Activated naive CD4-positive, alpha-beta T cell treated with anti-CD3 and anti-CD28 coated beads, Interleukin-2, amount 50 U/mL, for 24 hours (primary cell): ENCODE results near the gene TNS4.

Source experiments
- H3K27ac Mint-ChIP-seq: one replicate; pipeline ENCODE4 v1.8.0; 2021; ENCODE audit warnings: mild to moderate bottlenecking, mixed read lengths
- H3K27me3 Mint-ChIP-seq: one replicate; pipeline ENCODE4 v1.8.0; 2021; ENCODE audit warnings: mixed read lengths
- H3K36me3 Mint-ChIP-seq: one replicate; pipeline ENCODE4 v1.8.0; 2021; ENCODE audit warnings: mixed read lengths
- H3K4me1 Mint-ChIP-seq: one replicate; pipeline ENCODE4 v1.8.0; 2021; ENCODE audit warnings: mixed read lengths
- H3K4me3 Mint-ChIP-seq: one replicate; pipeline ENCODE4 v1.8.0; 2021; ENCODE audit warnings: mild to moderate bottlenecking, mixed read lengths
- H3K9me3 Mint-ChIP-seq: one replicate; pipeline ENCODE4 v1.8.0; 2021; ENCODE audit warnings: mixed read lengths

Gene TNS4

GRCh38 chr17:40538936-40539705, 37.7 kb upstream of the TNS4 start:
- Mint-ChIP-seq H3K27ac (no peak overlapping the region), H3K9me3 (no peaks in the 10 kb centered on the region), H3K4me3 (no peak overlapping the region), H3K27me3 (no peaks in the 10 kb centered on the region), H3K36me3 (no peaks in the 10 kb centered on the region), H3K4me1 (peaks cover 92% of the 10 kb centered on the region)

GRCh38 chr17:40538019-40538935, 36.9 kb upstream of the TNS4 start:
- Mint-ChIP-seq H3K9me3 (no peaks in the 10 kb centered on the region), H3K4me1 (peaks cover 93% of the 10 kb centered on the region), H3K27ac (no peak overlapping the region), H3K27me3 (no peaks in the 10 kb centered on the region), H3K4me3 (no peak overlapping the region), H3K36me3 (no peaks in the 10 kb centered on the region)

- Mint-ChIP-seq H3K27ac (peak overlapping the region; percentile 64), H3K9me3 (no peaks in the 10 kb centered on the region), H3K27me3 (no peaks in the 10 kb centered on the region), H3K4me1 (peaks cover 93% of the 10 kb centered on the region), H3K36me3 (no peaks in the 10 kb centered on the region), H3K4me3 (no peak overlapping the region)
Observed at GRCh38 chr17:40536295-40537171, 35.1 kb upstream of the TNS4 start.

GRCh38 chr17:40535924-40536294, 34.5 kb upstream of the TNS4 start:
- Mint-ChIP-seq H3K9me3 (no peaks in the 10 kb centered on the region), H3K27ac (peak overlapping the region; percentile 63), H3K36me3 (no peaks in the 10 kb centered on the region), H3K27me3 (no peaks in the 10 kb centered on the region), H3K4me1 (peaks cover 93% of the 10 kb centered on the region), H3K4me3 (no peak overlapping the region)

GRCh38 chr17:40535438-40535837, 34.0 kb upstream of the TNS4 start:
- H3K4me3 Mint-ChIP-seq, result no peak overlapping the region
- no peaks in the 10 kb centered on the region for H3K9me3 Mint-ChIP-seq
- H3K27me3 Mint-ChIP-seq, result no peaks in the 10 kb centered on the region
- no peaks in the 10 kb centered on the region for H3K36me3 Mint-ChIP-seq
- H3K27ac Mint-ChIP-seq, result peak overlapping the region; percentile 79
- peaks cover 93% of the 10 kb centered on the region for H3K4me1 Mint-ChIP-seq

GRCh38 chr17:40534371-40535189, 33.2 kb upstream of the TNS4 start:
- H3K36me3 Mint-ChIP-seq, result no peaks in the 10 kb centered on the region
- no peaks in the 10 kb centered on the region for H3K27me3 Mint-ChIP-seq
- no peaks in the 10 kb centered on the region for H3K9me3 Mint-ChIP-seq
- peaks cover 88% of the 10 kb centered on the region for H3K4me1 Mint-ChIP-seq
- H3K27ac Mint-ChIP-seq, result peak overlapping the region; percentile 79
- no peak overlapping the region for H3K4me3 Mint-ChIP-seq

DNA sequence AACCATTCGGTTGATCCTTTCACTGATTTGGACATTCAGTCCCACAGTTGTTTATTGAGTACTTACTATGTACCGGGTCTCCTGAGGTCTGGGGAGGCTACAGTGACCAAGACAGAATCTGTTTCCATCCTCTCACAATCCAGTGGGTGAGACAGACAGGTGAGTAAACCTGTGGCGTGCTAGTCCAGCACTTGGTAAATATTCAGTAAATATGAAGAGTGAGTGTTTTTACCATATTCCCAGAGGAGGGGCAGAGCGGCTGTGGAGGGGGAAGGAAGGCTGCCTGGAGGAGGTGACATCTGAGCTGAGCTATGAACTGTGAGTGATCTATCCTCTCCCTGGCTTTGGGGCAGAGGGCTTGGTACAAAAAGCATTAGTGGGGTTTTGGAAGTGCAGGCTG, 32.5 kb upstream of the TNS4 start:
- Mint-ChIP-seq H3K4me3 (peak overlapping the region; percentile 60), H3K9me3 (no peaks in the 10 kb centered on the region), H3K4me1 (peaks cover 86% of the 10 kb centered on the region), H3K27ac (peak overlapping the region; percentile 83), H3K36me3 (no peaks in the 10 kb centered on the region), H3K27me3 (no peaks in the 10 kb centered on the region)

GRCh38 chr17:40532520-40533253, 31.3 kb upstream of the TNS4 start:
- H3K36me3 Mint-ChIP-seq, result no peaks in the 10 kb centered on the region
- no peaks in the 10 kb centered on the region for H3K27me3 Mint-ChIP-seq
- H3K27ac Mint-ChIP-seq, result peak overlapping the region; percentile 70
- H3K9me3 Mint-ChIP-seq, result no peaks in the 10 kb centered on the region
- H3K4me3 Mint-ChIP-seq, result no peak overlapping the region
- peaks cover 87% of the 10 kb centered on the region for H3K4me1 Mint-ChIP-seq

DNA sequence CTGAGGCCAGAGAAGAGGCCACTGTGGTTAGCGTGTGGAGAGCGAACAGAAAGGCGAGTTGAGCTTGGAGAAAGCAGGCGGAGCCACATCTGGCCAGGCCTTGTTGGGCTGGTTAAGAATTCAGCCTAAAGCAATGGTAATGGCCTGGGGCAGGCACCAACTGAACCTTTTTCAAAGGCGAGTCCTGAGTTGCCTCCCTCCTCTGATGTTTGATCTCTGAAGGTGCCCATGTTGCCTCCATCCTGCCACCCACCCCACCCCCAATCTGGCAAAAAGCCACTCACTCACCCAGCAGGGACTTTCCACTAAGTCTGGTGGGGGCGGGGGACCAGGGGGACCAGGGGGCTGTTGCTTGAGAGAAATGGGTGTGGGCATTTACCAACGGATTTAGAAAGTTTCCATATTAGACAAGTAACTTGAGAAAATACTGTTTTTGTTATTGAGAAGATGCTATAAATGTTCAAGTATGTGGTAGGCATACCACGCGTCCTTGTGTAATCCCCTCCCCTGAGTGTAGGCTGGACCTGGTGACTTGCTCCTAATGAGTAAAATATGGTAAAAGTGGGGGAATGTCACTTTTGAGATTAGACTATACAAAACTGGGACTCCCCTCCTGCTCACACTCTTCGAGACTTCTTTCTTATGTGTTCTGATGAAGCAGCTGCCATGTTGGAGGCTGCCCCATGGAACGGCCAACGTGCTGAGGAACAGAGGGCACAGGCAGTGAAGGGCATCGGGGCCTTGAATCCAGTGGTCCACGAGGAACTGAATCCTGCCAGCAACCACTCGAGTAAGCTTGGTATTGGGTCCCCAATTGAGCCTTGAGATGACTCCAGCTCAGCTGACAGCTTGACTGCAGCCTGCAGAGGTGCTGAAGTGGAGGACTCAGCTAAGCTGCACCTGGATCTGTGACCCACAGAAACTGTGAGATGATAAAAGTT, 29.9 kb upstream of the TNS4 start:
- Mint-ChIP-seq H3K4me1 (peaks cover 73% of the 10 kb centered on the region), H3K36me3 (no peaks in the 10 kb centered on the region), H3K27ac (peak overlapping the region; percentile 73), H3K27me3 (no peaks in the 10 kb centered on the region), H3K9me3 (no peaks in the 10 kb centered on the region), H3K4me3 (peak overlapping the region; percentile 57)

- peaks cover 66% of the 10 kb centered on the region for H3K4me1 Mint-ChIP-seq
- peak overlapping the region; percentile 73 for H3K27ac Mint-ChIP-seq
- peak overlapping the region; percentile 37 for H3K4me3 Mint-ChIP-seq
- H3K9me3 Mint-ChIP-seq, result no peaks in the 10 kb centered on the region
- H3K36me3 Mint-ChIP-seq, result no peaks in the 10 kb centered on the region
- H3K27me3 Mint-ChIP-seq, result no peaks in the 10 kb centered on the region
Observed at GRCh38 chr17:40530531-40530994, 29.1 kb upstream of the TNS4 start.

GRCh38 chr17:40529991-40530390, 28.6 kb upstream of the TNS4 start:
- Mint-ChIP-seq H3K4me3 (no peak overlapping the region), H3K27me3 (no peaks in the 10 kb centered on the region), H3K27ac (no peak overlapping the region), H3K4me1 (peaks cover 62% of the 10 kb centered on the region), H3K9me3 (peaks cover 4% of the 10 kb centered on the region), H3K36me3 (peaks cover 4% of the 10 kb centered on the region)

GRCh38 chr17:40528692-40529417, 27.4 kb upstream of the TNS4 start:
- Mint-ChIP-seq H3K27ac (peak overlapping the region; percentile 38), H3K9me3 (peaks cover 8% of the 10 kb centered on the region), H3K36me3 (peaks cover 12% of the 10 kb centered on the region), H3K27me3 (no peaks in the 10 kb centered on the region), H3K4me3 (peak overlapping the region; percentile 30), H3K4me1 (peaks cover 53% of the 10 kb centered on the region)

DNA sequence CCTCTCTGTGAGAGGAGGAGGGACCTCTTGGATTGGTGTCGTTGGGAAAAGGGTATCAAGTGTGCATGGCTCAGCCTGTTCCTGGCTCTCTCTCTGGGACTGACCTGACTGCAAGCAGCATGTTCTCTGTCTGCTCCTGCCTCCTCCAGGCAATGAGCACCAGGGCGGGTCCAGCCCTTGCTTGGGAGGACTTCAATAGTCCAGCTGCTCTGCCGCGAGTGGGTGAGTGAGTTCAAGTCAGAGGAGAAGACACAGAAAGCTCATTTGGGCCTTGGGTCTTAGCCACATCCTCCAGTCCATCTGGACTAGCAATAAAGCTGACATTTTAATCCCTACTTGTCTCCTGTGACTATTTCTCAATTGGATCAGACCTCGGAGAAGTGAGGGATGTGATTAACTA, 25.2 kb upstream of the TNS4 start:
- no peaks in the 10 kb centered on the region for H3K27me3 Mint-ChIP-seq
- H3K4me1 Mint-ChIP-seq, result peaks cover 38% of the 10 kb centered on the region
- H3K27ac Mint-ChIP-seq, result no peak overlapping the region
- H3K4me3 Mint-ChIP-seq, result no peak overlapping the region
- H3K9me3 Mint-ChIP-seq, result peaks cover 8% of the 10 kb centered on the region
- peaks cover 17% of the 10 kb centered on the region for H3K36me3 Mint-ChIP-seq
